Aorta (tissue), 5 donors: ENCODE results near the gene PDZD4. TPM values are rescaled to one million over a fixed set of nuclear protein-coding genes. Genes with fewer than 3 reads are reported as not detected.

Source experiments
- ATAC-seq: fragments of 200-7000 bp; cut with Tn5 transposase; one replicate; pipeline ENCODE4 v1.9.1; 2022; ENCODE audit warnings: moderate library complexity; ENCODE audit not compliant: low FRiP score
- DNase-seq, 2 donors: peaks; one replicate each; pipeline ENCODE4 v3.0.0-alpha.2; 2020
- H3K27ac ChIP-seq, 2 donors: one replicate each; pipeline ENCODE4 v1.5.1; 2013; ENCODE audit warnings: low read length in 2 of 2, mild to moderate bottlenecking in 2 of 2, moderate library complexity in 2 of 2, control low read depth in 1 of 2, inconsistent platforms in 1 of 2, low read depth in 1 of 2
- H3K27me3 ChIP-seq, 2 donors: one replicate each; pipeline ENCODE4 v1.6.1; 2013; ENCODE audit warnings: control low read depth in 1 of 2, low read length in 1 of 2, mild to moderate bottlenecking in 1 of 2, moderate library complexity in 1 of 2; ENCODE audit not compliant: insufficient read depth in 2 of 2, control insufficient read depth in 1 of 2
- H3K36me3 ChIP-seq, 2 donors: one replicate each; pipeline ENCODE4 v1.6.1; 2013; ENCODE audit warnings: control low read depth in 1 of 2, low read length in 1 of 2, mild to moderate bottlenecking in 1 of 2; ENCODE audit not compliant: insufficient read depth in 2 of 2, control insufficient read depth in 1 of 2
- H3K4me1 ChIP-seq, 2 donors: one replicate each; pipeline ENCODE4 v1.6.1; 2013; ENCODE audit warnings: low read length in 2 of 2, control low read depth in 1 of 2, mild to moderate bottlenecking in 1 of 2, moderate library complexity in 1 of 2; ENCODE audit not compliant: insufficient read depth in 2 of 2, control insufficient read depth in 1 of 2
- H3K4me3 ChIP-seq, 2 donors: one replicate each; pipeline ENCODE4 v1.5.1; 2013; ENCODE audit warnings: low read length in 2 of 2, control low read depth in 1 of 2, mild to moderate bottlenecking in 1 of 2
- H3K9me3 ChIP-seq: one replicate; pipeline ENCODE4 v1.6.1; 2013; ENCODE audit warnings: mild to moderate bottlenecking, low read length; ENCODE audit not compliant: control insufficient read depth
- WGBS, 2 donors: extraction: QIAGEN DNeasy Blood & Tissue Kit; methylation state at CpG; one replicate each; pipeline ENCODE4 v1.1.7; 2013; 5-methylcytosine and 5-hydroxymethylcytosine counted together
- intact Hi-C, 2 donors: fragments of 100-400 bp; cut with DNase I; formaldehyde crosslinking; loops; one replicate each; pipeline versions ENCODE4 v1.14.2 to v1.15.0; 2022
- polyA plus RNA-seq, 2 donors: library from polyadenylated mRNA; stranded (reverse); fragments of 200-250 nt; gene quantifications; one replicate each; pipeline ENCODE4 v1.2.3, GENCODE V29; 2013
- total RNA-seq, 2 donors: library from RNA; stranded (reverse); fragmentation: NEBNext Ultra II Directional; extraction: Animal tissue kit (Norgen Biotek cat#: 25700); gene quantifications; one replicate each; pipeline ENCODE4 v1.2.1, GENCODE V29; 2021
- donor health status: healthy with polysubstance abuse.
- donor health status: Bipolar disorder and iron deficiency.
- donor health status: DM: no; HTN: no; CAD: no.
- donor health status: DM: no; HTN: no; CAD: no.
- donor health status: DM: yes; HTN: yes; CAD: no.

PDZD4 gene
- total and polyA plus RNA-seq, 4 donors: 4.4 to 27.3 (median 15.6) TPM

- no peak for ATAC-seq
- WGBS, 2 donors: 93% methylated on average over 42 of the region's 42 CpGs
- Histone ChIP-seq H3K4me3 (no peak overlapping the region), H3K27ac (no peak overlapping the region), H3K4me1 (no peaks in the 10 kb centered on the region), H3K36me3 (no peaks in the 10 kb centered on the region), H3K9me3 (no peaks in the 10 kb centered on the region), H3K27me3 (no peaks in the 10 kb centered on the region)
- intact Hi-C loops: no loop called here
- peak in 1 of 2 donors; percentile 45 for DNase-seq
Observed at GRCh38 chrX:153775293-153776119, 54.8 kb downstream of the PDZD4 start.

- Histone ChIP-seq H3K4me1 (no peaks in the 10 kb centered on the region), H3K9me3 (no peaks in the 10 kb centered on the region), H3K27me3 (no peaks in the 10 kb centered on the region), H3K4me3 (no peak overlapping the region), H3K27ac (no peak overlapping the region), H3K36me3 (no peaks in the 10 kb centered on the region)
- DNase-seq: peak in 1 of 2 donors; percentile 18
- intact Hi-C loops: no loop called here
- 94% methylated on average over 37 of the region's 37 CpGs for WGBS, 2 donors
- ATAC-seq: no peak
Observed at GRCh38 chrX:153774576-153775292, 55.6 kb downstream of the PDZD4 start.

DNA sequence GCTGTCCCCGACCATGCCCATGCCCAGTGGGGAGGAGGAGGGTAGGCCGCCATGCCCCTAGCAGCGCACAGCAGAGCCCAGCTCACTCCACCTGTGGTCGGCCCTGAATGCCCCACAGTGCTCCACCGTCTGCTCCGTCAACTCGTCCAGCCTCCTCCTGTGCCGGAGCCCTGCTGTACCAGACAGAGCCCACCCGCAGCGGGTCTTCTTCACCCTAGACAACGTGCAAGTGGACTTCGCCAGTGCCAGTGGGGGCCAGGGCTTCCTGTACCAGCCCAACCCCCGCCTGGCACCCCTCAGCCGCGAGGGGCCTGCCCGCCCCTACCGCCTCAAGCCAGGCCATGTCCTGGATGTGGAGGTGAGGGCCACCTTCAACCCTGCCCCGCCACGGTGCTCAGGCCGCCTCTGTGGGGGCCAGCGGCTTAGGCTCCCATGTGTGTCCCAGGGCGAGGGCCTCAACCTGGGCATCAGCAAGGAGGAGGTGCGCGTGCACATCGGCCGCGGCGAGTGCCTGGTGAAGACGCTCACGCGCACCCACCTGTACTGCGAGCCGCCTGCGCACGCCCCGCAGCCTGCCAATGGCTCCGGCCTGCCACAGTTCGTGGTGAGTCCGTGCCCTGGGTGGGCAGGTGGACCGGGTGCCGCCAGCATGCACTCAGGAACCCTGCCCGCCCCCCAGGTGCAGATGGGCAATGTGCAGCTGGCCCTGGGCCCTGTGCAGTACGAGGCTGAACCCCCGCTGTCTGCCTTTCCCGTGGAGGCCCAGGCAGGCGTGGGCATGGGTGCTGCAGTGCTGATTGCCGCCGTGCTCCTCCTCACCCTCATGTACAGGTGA is 56.4 kb downstream of the PDZD4 start:
- peak; percentile 42 to 75 for DNase-seq

DNA sequence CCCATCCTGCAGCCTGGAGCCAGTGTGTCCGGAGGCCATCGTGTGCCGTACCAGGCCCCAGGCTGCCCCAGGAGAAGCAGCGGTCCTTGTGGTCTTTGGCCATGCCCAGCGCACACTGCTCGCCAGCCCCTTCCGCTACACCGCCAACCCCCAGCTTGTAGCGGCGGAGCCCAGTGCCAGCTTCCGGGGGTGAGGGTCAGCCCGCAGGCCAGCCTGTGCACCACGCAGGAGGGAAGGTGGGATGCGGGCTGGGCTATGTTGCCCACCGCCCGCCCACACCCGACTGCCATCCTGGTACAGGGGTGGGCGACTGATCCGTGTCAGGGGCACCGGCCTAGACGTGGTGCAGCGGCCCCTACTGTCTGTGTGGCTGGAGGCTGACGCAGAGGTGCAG is 57.1 kb downstream of the PDZD4 start:
- H3K36me3 ChIP-seq: no peaks in the 10 kb centered on the region
- intact Hi-C loops: no loop called here
- 95% methylated on average over 23 of the region's 23 CpGs for WGBS, 2 donors

More for the DNA sequence above, 56.4 kb downstream of the PDZD4 start:
- H3K4me1 ChIP-seq: no peaks in the 10 kb centered on the region
- H3K9me3 ChIP-seq: no peaks in the 10 kb centered on the region
- no peak for ATAC-seq
- intact Hi-C loops: no loop called here
- H3K4me3 ChIP-seq: no peak overlapping the region
- H3K27ac ChIP-seq: no peak overlapping the region
- 94 to 96% methylated on average over 43 to 48 of the region's 48 CpGs for WGBS, 2 donors
- no peaks in the 10 kb centered on the region for H3K27me3 ChIP-seq
- H3K36me3 ChIP-seq: no peaks in the 10 kb centered on the region

DNA sequence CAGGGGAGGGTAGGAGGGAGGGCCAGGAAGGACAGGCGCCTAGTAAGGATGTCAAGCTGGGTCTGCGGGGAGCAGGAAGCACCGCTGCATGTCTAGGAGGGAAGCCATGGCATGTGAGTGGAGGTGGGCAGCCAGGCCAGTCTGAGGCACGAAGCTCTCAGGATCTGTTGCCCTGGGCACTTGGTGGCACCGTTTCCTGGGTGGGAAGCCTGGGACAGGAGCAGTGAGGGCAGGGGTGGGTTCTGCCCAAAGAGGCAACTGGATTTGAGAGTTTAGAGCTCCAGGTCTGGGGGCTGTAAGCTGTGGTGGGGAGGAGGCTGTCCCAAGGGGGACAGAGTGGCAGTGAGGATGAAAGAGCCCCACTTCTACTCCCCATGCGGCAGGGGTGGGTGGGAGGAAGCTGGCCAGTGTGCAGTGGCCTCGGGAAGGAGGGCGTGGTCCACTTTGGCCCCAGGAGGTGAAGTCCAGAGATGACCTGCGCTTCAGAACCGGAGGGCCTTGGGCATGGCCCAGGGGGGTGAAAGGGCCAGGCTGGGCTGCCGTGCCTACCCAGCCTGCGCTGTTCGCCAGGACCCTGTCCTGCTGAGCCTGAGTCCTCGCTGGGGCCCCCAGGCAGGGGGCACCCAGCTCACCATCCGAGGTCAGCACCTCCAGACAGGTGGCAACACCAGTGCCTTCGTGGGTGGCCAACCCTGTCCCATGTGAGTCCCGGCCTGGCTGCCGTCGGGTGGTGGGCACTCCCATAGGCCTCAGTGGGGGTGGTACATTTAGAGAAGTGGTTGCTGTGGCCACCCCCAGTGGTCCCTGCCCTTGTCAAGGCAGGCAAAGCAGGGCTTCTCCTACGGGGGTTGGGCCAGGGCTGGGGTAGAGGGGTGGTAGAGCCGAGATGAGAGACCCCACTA is 57.8 kb downstream of the PDZD4 start:
- H3K4me1 ChIP-seq: no peaks in the 10 kb centered on the region
- no peaks in the 10 kb centered on the region for H3K36me3 ChIP-seq
- no peaks in the 10 kb centered on the region for H3K27me3 ChIP-seq
- no peak overlapping the region for H3K27ac ChIP-seq
- no peak for DNase-seq
- WGBS, 2 donors: 84 to 87% methylated on average over 18 to 21 of the region's 21 CpGs
- no peak overlapping the region for H3K4me3 ChIP-seq
- intact Hi-C loops: no loop called here
- no peaks in the 10 kb centered on the region for H3K9me3 ChIP-seq
- no peak for ATAC-seq

More for the DNA sequence above, 57.1 kb downstream of the PDZD4 start:
- no peaks in the 10 kb centered on the region for H3K27me3 ChIP-seq
- H3K9me3 ChIP-seq: no peaks in the 10 kb centered on the region
- no peaks in the 10 kb centered on the region for H3K4me1 ChIP-seq
- H3K27ac ChIP-seq: no peak overlapping the region
- H3K4me3 ChIP-seq: no peak overlapping the region
- ATAC-seq (no peak), DNase-seq (peak; percentile 40 to 66)

GRCh38 chrX:153771415-153772315 is 58.7 kb downstream of the PDZD4 start:
- Histone ChIP-seq H3K36me3 (no peaks in the 10 kb centered on the region), H3K27me3 (no peaks in the 10 kb centered on the region), H3K4me1 (no peaks in the 10 kb centered on the region), H3K27ac (no peak overlapping the region), H3K9me3 (no peaks in the 10 kb centered on the region), H3K4me3 (no peak overlapping the region)
- DNase-seq (peak in 1 of 2 donors; percentile 33), ATAC-seq (no peak)
- intact Hi-C loops: no loop called here
- 81 to 90% methylated on average over 32 to 37 of the region's 37 CpGs for WGBS, 2 donors

DNA sequence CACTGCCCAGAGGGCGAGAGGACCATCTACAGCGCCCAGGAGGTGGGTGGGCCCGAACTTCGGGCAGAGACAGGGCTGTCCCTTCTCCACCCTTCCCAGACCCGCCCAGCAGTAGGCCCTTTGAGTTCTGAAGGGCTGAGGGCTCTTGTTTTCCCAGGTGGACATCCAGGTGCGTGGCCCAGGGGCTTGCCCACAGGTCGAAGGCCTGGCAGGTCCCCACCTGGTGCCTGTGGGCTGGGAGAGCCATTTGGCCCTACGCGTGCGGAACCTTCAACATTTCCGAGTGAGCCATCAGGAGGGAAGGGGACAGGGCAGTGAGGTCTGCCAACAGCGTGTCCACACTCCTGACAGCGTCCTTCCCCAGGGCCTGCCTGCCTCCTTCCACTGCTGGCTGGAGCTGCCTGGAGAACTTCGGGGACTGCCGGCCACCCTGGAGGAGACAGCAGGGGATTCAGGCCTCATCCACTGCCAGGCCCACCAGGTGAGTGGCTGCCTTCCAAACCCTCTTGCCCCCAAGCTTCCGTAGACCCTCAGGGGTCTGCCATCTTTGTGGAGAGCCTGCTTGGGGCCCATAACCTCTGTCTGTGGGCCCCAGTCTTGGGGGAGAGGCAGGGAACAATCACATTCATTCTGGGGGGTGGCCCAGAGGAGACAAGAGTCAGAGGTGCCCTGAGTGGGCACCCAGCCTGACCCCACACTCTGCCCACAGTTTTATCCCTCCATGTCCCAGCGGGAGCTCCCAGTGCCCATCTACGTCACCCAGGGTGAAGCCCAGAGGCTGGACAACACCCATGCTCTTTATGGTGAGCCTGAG is 59.5 kb downstream of the PDZD4 start:
- no peaks in the 10 kb centered on the region for H3K4me1 ChIP-seq
- WGBS, 2 donors: 85 to 94% methylated on average over 18 of the region's 18 CpGs
- DNase-seq (peak in 1 of 2 donors; percentile 41), ATAC-seq (no peak)
- intact Hi-C loops: no loop called here
- no peaks in the 10 kb centered on the region for H3K36me3 ChIP-seq
- H3K27me3 ChIP-seq: no peaks in the 10 kb centered on the region
- no peak overlapping the region for H3K27ac ChIP-seq
- H3K9me3 ChIP-seq: no peaks in the 10 kb centered on the region
- no peak overlapping the region for H3K4me3 ChIP-seq
